Activated B cell treated with CpG ODN at 0.5 μM for 24 hours (primary cell): Measurements from ENCODE around the gene SNX4. TPM values are rescaled to one million over a fixed set of nuclear protein-coding genes. Genes with fewer than 3 reads are reported as not detected.
"Not testable (repeated sequence)": the region's sequence is repeated elsewhere in the genome, so short reads cannot be mapped to it uniquely, and the experiment has no call there.

Experiments used
- ATAC-seq: fragments of 200-7000 bp; cut with Tn5 transposase; one replicate; pipeline ENCODE4 v1.10.0; 2021; ENCODE audit warnings: low read depth, mild to moderate bottlenecking, moderate library complexity
- CTCF ChIA-PET: fragments of 350-600 bp; sonication (Branson Sonifier 250); formaldehyde crosslinking; loops from one replicate; lab custom pipeline; 2021; ENCODE audit warnings: antibody characterized with exemption; lab: Charles Lee
- POLR2A ChIA-PET: fragments of 350-600 bp; sonication (Branson Sonifier 250); formaldehyde crosslinking; loops from one replicate; lab custom pipeline; 2021; ENCODE audit warnings: antibody characterized with exemption; lab: Charles Lee
- DNase-seq: peaks from one replicate; pipeline ENCODE4 v3.0.0; 2022
- H3K27ac Mint-ChIP-seq: one replicate; pipeline ENCODE4 v1.8.0; 2020; ENCODE audit warnings: mixed read lengths
- H3K27me3 Mint-ChIP-seq: one replicate; pipeline ENCODE4 v1.8.0; 2021; ENCODE audit warnings: mixed read lengths
- H3K36me3 Mint-ChIP-seq: one replicate; pipeline ENCODE4 v1.8.0; 2021; ENCODE audit warnings: low read depth, mixed read lengths
- H3K4me1 Mint-ChIP-seq: one replicate; pipeline ENCODE4 v1.8.0; 2021; ENCODE audit warnings: mixed read lengths
- H3K4me3 Mint-ChIP-seq: one replicate; pipeline ENCODE4 v1.8.0; 2020; ENCODE audit warnings: mild to moderate bottlenecking, mixed read lengths
- H3K9me3 Mint-ChIP-seq: one replicate; pipeline ENCODE4 v1.8.0; 2020; ENCODE audit warnings: mixed read lengths
- intact Hi-C: fragments of 100-400 bp; cut with micrococcal nuclease; formaldehyde crosslinking; loops from one replicate; pipeline ENCODE4 v1.15.1; 2024
- total RNA-seq: library from RNA; stranded (reverse); gene quantifications from 2 replicates; pipeline ENCODE4 v1.2.3, GENCODE V29; 2022
- TF ChIP-seq, protein P1 (sequence below): fragments of 200-600 bp; IDR thresholded peaks from one replicate; pipeline ENCODE4 v1.8.0; 2022; ENCODE audit warnings: antibody characterized with exemption, mild to moderate bottlenecking

SNX4 gene
- total RNA-seq, 1 donor from 2014 or later = 30.2 TPM

DNA sequence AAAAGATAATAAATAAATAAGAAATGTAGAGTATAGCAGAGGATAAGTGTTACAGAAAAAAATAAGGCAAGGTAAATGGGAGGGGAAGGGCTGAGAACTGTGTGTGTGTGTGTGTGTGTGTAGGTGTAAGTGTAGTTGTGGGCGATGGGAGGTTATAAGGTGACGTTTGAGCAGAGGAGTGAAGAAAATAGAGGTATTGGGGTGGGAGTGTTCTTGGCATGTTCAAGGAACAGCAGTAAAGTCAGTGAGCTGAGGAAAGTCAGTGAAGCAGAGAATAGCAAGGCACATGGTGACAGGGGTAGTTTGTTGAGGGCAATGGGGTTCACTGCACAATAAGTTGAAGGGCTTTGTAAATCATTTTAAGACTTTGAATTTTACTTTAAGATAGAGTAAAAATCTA lies 113.9 kb downstream of the SNX4 start:
- Mint-ChIP-seq H3K27me3 (peaks cover 15% of the 10 kb centered on the region), H3K27ac (no peak overlapping the region), H3K4me3 (no peak overlapping the region), H3K9me3 (peaks cover 9% of the 10 kb centered on the region), H3K36me3 (no peaks in the 10 kb centered on the region), H3K4me1 (no peaks in the 10 kb centered on the region)
- DNase-seq (no peak), ATAC-seq (no peak)
- TF ChIP-seq, protein P1, sequence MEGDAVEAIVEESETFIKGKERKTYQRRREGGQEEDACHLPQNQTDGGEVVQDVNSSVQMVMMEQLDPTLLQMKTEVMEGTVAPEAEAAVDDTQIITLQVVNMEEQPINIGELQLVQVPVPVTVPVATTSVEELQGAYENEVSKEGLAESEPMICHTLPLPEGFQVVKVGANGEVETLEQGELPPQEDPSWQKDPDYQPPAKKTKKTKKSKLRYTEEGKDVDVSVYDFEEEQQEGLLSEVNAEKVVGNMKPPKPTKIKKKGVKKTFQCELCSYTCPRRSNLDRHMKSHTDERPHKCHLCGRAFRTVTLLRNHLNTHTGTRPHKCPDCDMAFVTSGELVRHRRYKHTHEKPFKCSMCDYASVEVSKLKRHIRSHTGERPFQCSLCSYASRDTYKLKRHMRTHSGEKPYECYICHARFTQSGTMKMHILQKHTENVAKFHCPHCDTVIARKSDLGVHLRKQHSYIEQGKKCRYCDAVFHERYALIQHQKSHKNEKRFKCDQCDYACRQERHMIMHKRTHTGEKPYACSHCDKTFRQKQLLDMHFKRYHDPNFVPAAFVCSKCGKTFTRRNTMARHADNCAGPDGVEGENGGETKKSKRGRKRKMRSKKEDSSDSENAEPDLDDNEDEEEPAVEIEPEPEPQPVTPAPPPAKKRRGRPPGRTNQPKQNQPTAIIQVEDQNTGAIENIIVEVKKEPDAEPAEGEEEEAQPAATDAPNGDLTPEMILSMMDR = no peak
- intact Hi-C loops = no loop called here
- ChIA-PET CTCF (no interaction called here), POLR2A (no interaction called here)

DNA sequence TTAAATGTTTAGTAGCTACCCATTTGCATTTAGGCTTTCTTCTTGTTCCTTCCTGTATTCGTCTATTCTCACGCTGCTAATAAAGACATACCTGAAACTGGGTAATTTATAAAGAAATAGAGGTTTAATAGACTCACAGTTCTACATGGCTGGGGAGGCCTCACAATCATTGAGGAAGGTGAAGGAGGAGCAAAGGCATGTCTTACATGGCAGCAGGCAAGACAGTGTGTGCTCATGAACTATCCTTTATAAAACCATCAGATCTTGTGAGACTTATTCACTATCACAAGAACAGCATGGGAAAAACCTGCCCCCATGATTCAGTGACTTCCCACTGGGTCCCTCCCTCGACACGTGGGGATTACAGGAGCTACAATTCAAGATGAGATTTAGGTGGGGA lies 114.5 kb downstream of the SNX4 start:
- H3K4me1 Mint-ChIP-seq, H3K9me3 Mint-ChIP-seq, ATAC-seq: not testable (repeated sequence)

DNA sequence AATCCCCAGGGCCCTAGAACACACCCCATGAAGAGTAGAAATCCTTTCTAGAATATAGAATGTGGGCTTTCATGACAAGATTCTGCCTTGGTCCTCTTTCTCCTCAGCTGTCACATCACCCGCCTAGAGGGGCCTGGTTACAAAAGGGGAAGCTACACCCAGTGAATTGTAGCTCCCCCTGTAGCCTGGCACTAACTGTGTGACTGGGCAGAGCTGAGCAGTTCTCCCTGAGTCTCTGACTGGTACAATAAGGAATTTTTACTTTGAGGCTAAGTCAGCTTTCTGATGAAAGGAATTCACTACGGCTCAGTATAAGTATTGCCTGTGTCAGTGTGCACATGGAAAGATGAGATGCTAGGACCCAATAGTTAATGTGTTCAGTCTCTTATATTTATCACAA lies 116.2 kb downstream of the SNX4 start:
- ChIA-PET CTCF (interaction anchor here (0.9 kb wide), 1 partner anchor 9 kb away, joined by 4 read pairs; no protein-coding TSS in a partner anchor), POLR2A (no interaction called here)
- peaks cover 4% of the 10 kb centered on the region for H3K27me3 Mint-ChIP-seq
- no peak overlapping the region for H3K4me3 Mint-ChIP-seq
- intact Hi-C loops = no loop called here
- no peak overlapping the region for H3K27ac Mint-ChIP-seq
- ATAC-seq (no peak), DNase-seq (no peak)
- TF ChIP-seq, protein P1 = no peak
- H3K9me3 Mint-ChIP-seq = peaks cover 9% of the 10 kb centered on the region
- no peaks in the 10 kb centered on the region for H3K4me1 Mint-ChIP-seq
- no peaks in the 10 kb centered on the region for H3K36me3 Mint-ChIP-seq

More for the DNA sequence above, 114.5 kb downstream of the SNX4 start:
- H3K36me3 Mint-ChIP-seq, POLR2A ChIA-PET, H3K4me3 Mint-ChIP-seq, DNase-seq, H3K27ac Mint-ChIP-seq, intact Hi-C loops: not testable (repeated sequence)
- CTCF ChIA-PET = interaction anchor here (0.7 kb wide), 1 partner anchor 483 kb away, joined by 3 read pairs; no protein-coding TSS in a partner anchor
- H3K27me3 Mint-ChIP-seq = peaks cover 12% of the 10 kb centered on the region

DNA sequence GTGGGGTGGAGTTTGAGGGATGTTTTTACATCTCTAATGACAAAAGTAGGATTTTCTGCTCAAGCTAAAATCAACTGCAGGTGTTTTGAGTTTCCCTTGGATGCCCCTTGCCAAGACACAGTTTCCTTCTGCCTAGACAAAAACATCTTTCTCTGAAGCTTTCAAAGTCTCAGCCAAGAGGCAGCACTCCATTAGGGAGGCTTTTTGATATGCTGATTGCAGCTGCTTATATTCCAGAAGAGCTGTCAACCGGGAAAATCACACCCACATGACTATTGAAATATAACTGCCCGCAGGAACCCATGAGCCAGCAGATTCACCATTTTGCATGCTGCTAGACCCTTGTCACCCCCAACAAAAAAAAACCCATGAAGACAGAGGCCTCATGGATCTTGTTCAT lies 117.4 kb downstream of the SNX4 start:
- no peak overlapping the region for H3K27ac Mint-ChIP-seq
- H3K36me3 Mint-ChIP-seq = no peaks in the 10 kb centered on the region
- H3K4me3 Mint-ChIP-seq = no peak overlapping the region
- H3K27me3 Mint-ChIP-seq = peaks cover 7% of the 10 kb centered on the region
- ATAC-seq = no peak
- intact Hi-C loops = no loop called here
- H3K9me3 Mint-ChIP-seq = peaks cover 9% of the 10 kb centered on the region
- no peak for DNase-seq
- no peaks in the 10 kb centered on the region for H3K4me1 Mint-ChIP-seq
- TF ChIP-seq, protein P1 = no peak
- ChIA-PET CTCF (no interaction called here), POLR2A (no interaction called here)

DNA sequence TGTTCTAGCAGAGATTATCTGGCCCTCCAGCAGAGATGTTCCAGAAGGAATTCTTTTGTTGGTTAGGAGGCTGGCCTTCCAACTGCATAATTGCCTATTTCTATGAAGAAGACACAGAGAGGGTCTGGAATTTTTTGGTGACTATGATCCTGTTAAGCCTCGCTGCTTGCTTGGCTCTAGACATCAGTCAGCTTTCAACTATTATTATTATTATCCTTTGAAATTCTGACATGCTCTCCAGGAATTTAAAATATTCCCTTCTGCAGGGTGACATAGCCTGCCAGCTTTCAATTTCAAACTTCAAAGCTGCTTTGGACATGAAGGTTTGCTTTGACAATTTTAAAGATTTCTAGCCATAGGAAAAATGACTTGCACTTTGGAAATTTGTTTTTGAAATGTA lies 118.6 kb downstream of the SNX4 start:
- intact Hi-C loops = no loop called here
- CTCF ChIA-PET = interaction anchor here (0.6 kb wide), 1 partner anchor 53 kb away, joined by 3 read pairs; no protein-coding TSS in a partner anchor
- DNase-seq = no peak
- no peak for ATAC-seq
- H3K4me3 Mint-ChIP-seq = no peak overlapping the region
- TF ChIP-seq, protein P1 = no peak
- H3K9me3 Mint-ChIP-seq = peaks cover 9% of the 10 kb centered on the region
- POLR2A ChIA-PET = no interaction called here
- H3K36me3 Mint-ChIP-seq = no peaks in the 10 kb centered on the region
- peaks cover 5% of the 10 kb centered on the region for H3K27me3 Mint-ChIP-seq
- no peak overlapping the region for H3K27ac Mint-ChIP-seq
- H3K4me1 Mint-ChIP-seq = no peaks in the 10 kb centered on the region

DNA sequence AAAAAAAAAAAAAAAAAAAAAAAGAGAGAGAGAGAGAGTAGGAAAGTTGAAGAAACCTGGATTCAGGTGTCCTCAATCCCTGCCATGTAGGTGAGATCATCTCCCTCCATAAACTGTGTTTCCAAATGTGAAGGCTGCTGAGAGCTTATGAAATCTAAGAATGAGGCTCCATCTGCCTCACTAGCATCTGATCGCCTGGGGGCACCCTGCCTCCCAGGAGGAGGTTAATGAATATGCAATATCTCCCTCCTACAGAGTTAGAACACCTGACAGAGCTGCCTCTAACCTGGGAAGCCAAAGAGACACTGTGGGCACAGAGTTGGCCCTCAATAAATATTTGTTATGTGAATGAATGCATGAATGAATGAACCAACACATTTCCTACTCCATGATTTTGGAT lies 121.0 kb downstream of the SNX4 start:
- Mint-ChIP-seq H3K4me3 (no peak overlapping the region), H3K9me3 (no peaks in the 10 kb centered on the region), H3K27ac (no peak overlapping the region), H3K36me3 (no peaks in the 10 kb centered on the region), H3K4me1 (no peaks in the 10 kb centered on the region), H3K27me3 (peaks cover 7% of the 10 kb centered on the region)
- ChIA-PET POLR2A (no interaction called here), CTCF (no interaction called here)
- intact Hi-C loops = no loop called here
- ATAC-seq (no peak), DNase-seq (no peak)
- TF ChIP-seq, protein P1 = no peak
